ENCODE measurements around the gene SPRYD4.

The SPRYD4 gene

DNA sequence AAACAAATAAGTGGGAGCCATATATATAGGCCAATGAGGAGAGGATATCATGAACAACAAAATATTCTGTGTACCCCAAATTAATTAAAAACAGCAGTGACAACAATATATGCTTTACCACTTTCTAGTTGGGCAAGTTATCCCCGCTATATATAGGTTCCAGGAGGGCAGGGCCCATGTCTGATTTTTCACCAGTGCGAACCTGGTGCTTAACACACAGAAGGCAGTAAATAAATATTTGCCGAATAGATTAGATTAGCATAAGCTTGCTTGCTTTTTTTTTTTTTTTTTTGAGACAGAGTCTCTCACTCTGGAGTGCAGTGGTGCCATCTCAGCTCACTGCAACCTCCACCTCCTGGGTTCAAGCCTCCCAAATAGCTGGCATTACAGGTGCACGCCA, 10.6 kb upstream of the SPRYD4 start:
- DNase-seq (ENCODE audit: low read depth), result no peak
- H3K4me3 ChIP-seq (ENCODE audit: low read depth, low read length), result no peak overlapping the region
- TF ChIP-seq, protein P1, sequence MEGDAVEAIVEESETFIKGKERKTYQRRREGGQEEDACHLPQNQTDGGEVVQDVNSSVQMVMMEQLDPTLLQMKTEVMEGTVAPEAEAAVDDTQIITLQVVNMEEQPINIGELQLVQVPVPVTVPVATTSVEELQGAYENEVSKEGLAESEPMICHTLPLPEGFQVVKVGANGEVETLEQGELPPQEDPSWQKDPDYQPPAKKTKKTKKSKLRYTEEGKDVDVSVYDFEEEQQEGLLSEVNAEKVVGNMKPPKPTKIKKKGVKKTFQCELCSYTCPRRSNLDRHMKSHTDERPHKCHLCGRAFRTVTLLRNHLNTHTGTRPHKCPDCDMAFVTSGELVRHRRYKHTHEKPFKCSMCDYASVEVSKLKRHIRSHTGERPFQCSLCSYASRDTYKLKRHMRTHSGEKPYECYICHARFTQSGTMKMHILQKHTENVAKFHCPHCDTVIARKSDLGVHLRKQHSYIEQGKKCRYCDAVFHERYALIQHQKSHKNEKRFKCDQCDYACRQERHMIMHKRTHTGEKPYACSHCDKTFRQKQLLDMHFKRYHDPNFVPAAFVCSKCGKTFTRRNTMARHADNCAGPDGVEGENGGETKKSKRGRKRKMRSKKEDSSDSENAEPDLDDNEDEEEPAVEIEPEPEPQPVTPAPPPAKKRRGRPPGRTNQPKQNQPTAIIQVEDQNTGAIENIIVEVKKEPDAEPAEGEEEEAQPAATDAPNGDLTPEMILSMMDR (conservative IDR thresholded peaks at IDR 0.05; ENCODE audit: low read depth, low read length), result no peak

DNA sequence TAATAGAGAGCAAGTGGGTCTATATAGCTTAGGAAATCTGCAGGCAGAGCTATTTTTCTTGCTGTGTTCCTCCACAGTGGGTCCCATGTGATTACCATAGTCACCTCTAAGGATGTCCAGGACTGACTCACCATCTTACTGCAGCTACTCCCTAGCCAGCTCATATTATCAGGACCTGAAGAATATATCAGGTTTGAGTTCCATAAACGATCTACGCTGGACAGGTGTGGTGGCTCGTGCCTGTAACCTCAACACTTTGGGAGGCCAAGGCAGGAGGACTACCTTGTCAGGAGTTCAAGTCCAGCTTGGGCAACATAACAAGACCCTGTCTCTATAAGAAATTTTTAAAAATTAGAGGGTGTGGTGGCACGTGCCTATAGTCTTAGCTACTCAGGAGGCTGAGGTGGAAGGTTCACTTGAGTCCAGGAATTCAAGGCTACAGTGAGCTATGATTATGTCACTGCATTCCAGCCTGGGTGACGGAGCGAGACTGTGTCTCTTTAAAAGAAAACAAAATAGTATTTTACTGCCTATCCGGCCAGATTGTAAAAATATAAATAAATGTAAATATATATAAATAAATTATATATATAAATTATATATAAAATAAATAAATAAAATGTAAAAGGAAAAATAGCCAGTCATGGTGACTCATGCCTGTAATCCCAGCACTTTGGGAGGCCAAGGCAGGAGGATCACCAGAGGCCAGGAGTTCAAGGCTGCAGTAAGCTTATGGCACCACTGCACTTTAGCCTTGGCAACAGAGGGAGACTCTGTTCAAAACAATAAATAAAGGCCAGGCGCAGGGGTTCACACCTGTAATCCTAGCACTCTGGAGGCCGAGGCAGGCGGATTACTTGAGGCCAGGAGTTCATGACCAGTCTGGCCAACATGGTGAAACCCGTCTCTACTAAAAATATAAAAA, 6.9 kb upstream of the SPRYD4 start:
- TF ChIP-seq, protein P1 (conservative IDR thresholded peaks at IDR 0.05; ENCODE audit: low read depth, low read length), result no peak
- H3K4me3 ChIP-seq (ENCODE audit: low read depth, low read length), result no peak overlapping the region
- peak; percentile 57 for DNase-seq (ENCODE audit: low read depth)

DNA sequence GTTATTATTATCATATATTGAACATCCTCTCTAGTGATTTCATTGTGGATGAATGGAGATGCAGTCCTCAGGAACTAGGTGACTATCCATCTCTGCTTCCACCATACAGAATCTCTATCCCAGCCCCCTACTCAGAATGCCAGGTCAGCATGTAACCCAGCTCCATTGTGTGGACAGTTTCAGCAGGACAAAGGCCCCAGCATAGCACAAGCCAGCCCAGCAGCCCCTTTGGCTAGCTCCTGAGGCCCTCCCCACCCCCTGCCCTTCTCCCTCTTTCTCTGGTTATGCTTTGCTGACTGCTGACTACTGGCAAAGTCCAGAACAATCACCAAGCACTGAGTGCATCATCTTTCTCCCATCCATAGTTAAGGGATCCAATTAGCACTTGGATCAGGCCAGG, 5.8 kb upstream of the SPRYD4 start:
- TF ChIP-seq, protein P1 (conservative IDR thresholded peaks at IDR 0.05; ENCODE audit: low read depth, low read length), result no peak
- no peak overlapping the region for H3K4me3 ChIP-seq (ENCODE audit: low read depth, low read length)
- DNase-seq (ENCODE audit: low read depth), result no peak

DNA sequence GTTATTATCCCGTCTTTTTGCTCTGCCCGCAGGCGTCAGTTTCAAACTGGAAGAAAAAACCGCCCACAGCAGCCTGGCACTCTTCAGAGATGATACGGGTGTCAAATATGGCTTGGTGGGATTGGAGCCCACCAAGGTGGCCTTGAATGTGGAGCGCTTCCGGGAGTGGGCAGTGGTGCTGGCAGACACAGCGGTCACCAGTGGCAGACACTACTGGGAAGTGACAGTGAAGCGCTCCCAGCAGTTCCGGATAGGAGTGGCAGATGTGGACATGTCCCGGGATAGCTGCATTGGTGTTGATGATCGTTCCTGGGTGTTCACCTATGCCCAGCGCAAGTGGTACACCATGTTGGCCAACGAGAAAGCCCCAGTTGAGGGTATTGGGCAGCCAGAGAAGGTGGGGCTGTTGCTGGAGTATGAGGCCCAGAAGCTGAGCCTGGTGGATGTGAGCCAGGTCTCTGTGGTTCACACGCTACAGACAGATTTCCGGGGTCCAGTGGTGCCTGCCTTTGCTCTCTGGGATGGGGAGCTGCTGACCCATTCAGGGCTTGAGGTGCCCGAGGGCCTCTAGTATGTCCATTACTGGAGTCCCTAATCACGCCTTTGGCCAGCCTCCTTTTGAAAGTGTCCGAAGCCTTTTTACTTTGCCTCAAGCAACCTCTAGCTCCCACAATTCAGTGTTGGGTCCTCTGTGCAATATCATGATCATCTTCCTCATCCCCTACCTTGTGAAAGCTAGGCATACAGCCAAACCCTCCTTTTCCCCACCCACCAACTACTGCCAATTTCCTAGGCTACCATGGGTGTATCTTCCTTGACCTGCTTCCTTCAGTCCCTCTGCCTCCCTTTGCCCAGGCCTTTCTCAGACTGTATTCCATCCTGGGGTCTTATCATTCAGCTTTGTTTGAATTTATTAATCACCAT, 891 bp downstream of the SPRYD4 start:
- DNase-seq (ENCODE audit: low read depth), result no peak
- H3K4me3 ChIP-seq (ENCODE audit: low read depth, low read length), result peak overlapping the region; percentile 74
- TF ChIP-seq, protein P1 (conservative IDR thresholded peaks at IDR 0.05; ENCODE audit: low read depth, low read length), result no peak

DNA sequence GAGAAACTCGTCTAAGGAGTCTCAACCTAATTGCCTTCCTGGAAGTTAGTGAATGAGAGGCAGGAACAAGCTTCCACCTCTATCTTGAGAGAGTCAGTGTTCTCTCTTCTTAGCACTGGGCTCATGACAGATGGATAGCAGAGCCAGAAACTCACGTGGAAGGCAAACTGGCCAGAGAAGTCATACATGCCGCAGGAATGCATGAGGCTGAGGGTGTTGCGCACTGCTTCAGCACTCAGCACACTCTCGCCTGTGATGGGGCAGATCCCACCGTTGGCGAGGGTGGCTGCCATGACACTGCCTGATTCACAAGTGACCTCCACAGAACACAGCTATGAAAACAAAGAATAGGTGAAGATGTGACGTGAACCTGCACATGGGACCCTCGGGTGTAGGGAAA, 6.0 kb downstream of the SPRYD4 start:
- no peak for DNase-seq (ENCODE audit: low read depth)
- no peak overlapping the region for H3K4me3 ChIP-seq (ENCODE audit: low read depth, low read length)
- TF ChIP-seq, protein P1 (conservative IDR thresholded peaks at IDR 0.05; ENCODE audit: low read depth, low read length), result no peak

DNA sequence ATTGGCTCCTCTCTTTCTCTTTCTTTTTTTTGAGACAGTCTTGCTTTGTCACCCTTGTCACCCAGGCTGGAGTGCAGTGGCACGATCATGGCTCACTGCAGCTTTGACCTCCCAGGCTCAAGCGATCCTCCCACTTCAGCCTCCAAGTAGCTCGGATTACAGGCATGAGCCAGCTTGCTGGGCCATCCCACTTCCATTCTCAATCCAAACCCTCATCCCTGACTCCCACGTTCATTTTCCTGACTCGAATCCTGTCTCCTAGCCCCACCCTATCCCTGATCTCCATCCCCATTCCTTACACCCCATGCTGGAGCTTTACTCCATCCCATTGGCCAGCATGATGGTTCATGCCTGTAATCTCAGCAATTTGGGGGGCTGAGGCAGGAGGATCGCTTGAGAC, 7.8 kb downstream of the SPRYD4 start:
- H3K4me3 ChIP-seq (ENCODE audit: low read depth, low read length), result no peak overlapping the region
- TF ChIP-seq, protein P1 (conservative IDR thresholded peaks at IDR 0.05; ENCODE audit: low read depth, low read length), result no peak

More for the DNA sequence above, 7.8 kb downstream of the SPRYD4 start:
- no peak for DNase-seq (ENCODE audit: low read depth)

Data from choroid plexus epithelial cell (primary cell).